AG04449 (cell line): ENCODE data around the gene DIO3.

Experiments used
- CTCF ChIA-PET: fragments of 350-600 bp; formaldehyde crosslinking; extraction: SDS; loops from one replicate; lab custom pipeline; 2021; ENCODE audit warnings: antibody characterized with exemption; lab: Yijun Ruan, JAX
- POLR2A ChIA-PET: fragments of 400-600, 350-600 bp; formaldehyde crosslinking; extraction: SDS; loops from one replicate; lab custom pipeline; 2020; ENCODE audit warnings: antibody characterized with exemption, inconsistent platforms; lab: Yijun Ruan, JAX
- DNase-seq: peaks from one replicate; pipeline ENCODE4 v3.0.0-alpha.2; 2010; ENCODE audit warnings: low read depth, low spot score
- H3K4me3 ChIP-seq: 2 replicates; pipeline ENCODE4 v1.5.1; 2011; ENCODE audit warnings: low read depth, mild to moderate bottlenecking, control low read depth, low read length
- TF ChIP-seq, protein P1 (sequence below): IDR thresholded peaks from one replicate; pipeline ENCODE4 v1.5.1; 2011; ENCODE audit warnings: mild to moderate bottlenecking, moderate library complexity, low read length, control low read depth, inconsistent platforms; ENCODE audit not compliant: insufficient read depth; ENCODE audit errors: missing control alignments

DIO3 gene

DNA sequence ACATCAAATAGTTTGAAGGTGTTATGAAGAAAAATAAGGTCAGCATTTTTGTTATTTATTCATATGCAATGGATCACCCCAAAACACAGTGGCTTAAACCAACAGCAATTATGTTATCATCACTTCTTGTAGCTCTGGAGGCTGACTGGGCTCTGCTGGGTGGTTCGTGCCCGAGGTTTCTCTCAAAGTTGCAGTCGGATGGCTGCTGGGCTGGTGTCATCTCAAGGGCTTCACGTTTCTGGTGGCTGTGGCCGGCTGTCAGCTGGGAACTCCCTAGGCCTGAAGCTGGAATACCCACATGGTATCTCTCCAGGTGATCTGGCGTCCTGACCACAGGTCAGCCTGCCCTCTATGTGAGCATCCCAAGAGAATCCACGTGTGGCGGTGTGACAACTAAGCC is 12.0 kb downstream of the DIO3 start:
- CTCF ChIA-PET = no interaction called here

GRCh38 chr14:101575581-101575980 is 14.3 kb downstream of the DIO3 start:
- TF ChIP-seq, protein P1, sequence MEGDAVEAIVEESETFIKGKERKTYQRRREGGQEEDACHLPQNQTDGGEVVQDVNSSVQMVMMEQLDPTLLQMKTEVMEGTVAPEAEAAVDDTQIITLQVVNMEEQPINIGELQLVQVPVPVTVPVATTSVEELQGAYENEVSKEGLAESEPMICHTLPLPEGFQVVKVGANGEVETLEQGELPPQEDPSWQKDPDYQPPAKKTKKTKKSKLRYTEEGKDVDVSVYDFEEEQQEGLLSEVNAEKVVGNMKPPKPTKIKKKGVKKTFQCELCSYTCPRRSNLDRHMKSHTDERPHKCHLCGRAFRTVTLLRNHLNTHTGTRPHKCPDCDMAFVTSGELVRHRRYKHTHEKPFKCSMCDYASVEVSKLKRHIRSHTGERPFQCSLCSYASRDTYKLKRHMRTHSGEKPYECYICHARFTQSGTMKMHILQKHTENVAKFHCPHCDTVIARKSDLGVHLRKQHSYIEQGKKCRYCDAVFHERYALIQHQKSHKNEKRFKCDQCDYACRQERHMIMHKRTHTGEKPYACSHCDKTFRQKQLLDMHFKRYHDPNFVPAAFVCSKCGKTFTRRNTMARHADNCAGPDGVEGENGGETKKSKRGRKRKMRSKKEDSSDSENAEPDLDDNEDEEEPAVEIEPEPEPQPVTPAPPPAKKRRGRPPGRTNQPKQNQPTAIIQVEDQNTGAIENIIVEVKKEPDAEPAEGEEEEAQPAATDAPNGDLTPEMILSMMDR = no peak
- no peak for DNase-seq
- ChIA-PET CTCF (no interaction called here), POLR2A (no interaction called here)
- no peak overlapping the region for H3K4me3 ChIP-seq

More for the DNA sequence above, 12.0 kb downstream of the DIO3 start:
- POLR2A ChIA-PET = no interaction called here
- H3K4me3 ChIP-seq = no peak overlapping the region
- DNase-seq = no peak
- TF ChIP-seq, protein P1 = no peak

DNA sequence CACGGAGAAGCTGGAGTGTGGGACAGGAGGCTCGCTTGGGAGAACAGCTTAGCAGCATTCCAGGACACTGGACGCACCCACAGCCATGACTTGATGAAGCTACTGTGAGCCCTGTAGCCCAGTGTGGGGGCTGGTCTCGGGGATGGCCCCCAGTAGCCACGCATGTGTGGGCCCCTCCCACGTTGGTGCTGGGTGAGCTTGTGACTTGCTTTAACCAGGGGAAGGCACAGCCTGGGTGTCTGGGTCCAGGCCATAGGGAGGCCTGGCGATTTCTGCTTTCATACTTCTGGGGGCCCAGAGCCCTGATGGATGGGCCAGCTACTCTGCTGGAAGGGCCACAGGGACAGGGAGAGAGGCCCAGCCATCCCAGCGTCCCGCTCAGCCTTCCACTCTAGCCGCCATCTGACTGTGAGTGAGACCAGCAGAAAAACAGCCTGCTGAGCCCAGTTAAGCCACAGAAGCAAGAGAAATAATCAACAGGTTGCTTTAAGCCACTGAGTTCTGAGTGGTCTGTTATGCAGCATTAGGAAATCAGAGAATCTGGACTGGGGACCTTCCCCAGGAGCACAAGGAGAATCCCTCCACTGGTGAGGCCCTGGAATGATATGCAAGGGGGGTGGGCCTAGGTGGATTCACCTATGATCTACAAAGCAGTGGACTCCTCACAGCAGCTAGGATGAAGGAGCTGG is 16.1 kb downstream of the DIO3 start:
- H3K4me3 ChIP-seq = no peak overlapping the region
- ChIA-PET POLR2A (interaction anchor here (0.6 kb wide), 1 partner anchor 681 kb away, joined by 3 read pairs; no protein-coding TSS in a partner anchor), CTCF (no interaction called here)
- TF ChIP-seq, protein P1 = no peak
- DNase-seq = no peak

- no peak for DNase-seq
- ChIA-PET CTCF (no interaction called here), POLR2A (no interaction called here)
- TF ChIP-seq, protein P1 = no peak
- H3K4me3 ChIP-seq = no peak overlapping the region
These were observed 17.2 kb downstream of the DIO3 start for GRCh38 chr14:101578489-101578888.

- no peak overlapping the region for H3K4me3 ChIP-seq
- TF ChIP-seq, protein P1 = no peak
- DNase-seq = no peak
- ChIA-PET POLR2A (no interaction called here), CTCF (no interaction called here)
These were observed 18.2 kb downstream of the DIO3 start for GRCh38 chr14:101579372-101580080.

- POLR2A ChIA-PET = no interaction called here
- TF ChIP-seq, protein P1 = no peak
- CTCF ChIA-PET = no interaction called here
These were observed 20.5 kb downstream of the DIO3 start for GRCh38 chr14:101581806-101582205.

More at GRCh38 chr14:101581806-101582205, 20.5 kb downstream of the DIO3 start:
- H3K4me3 ChIP-seq = no peak overlapping the region
- DNase-seq = no peak
